Choroid plexus epithelial cell (primary cell): ENCODE measurements around the gene CCDC180.

ENCODE experiments used
- DNase-seq: peaks from one replicate; pipeline ENCODE4 v3.0.0-alpha.2; 2010; ENCODE audit warnings: low read depth
- H3K4me3 ChIP-seq: 2 replicates; pipeline ENCODE4 v1.5.1; 2011; ENCODE audit warnings: low read depth, mild to moderate bottlenecking, control low read depth, low read length, moderate library complexity
- TF ChIP-seq, protein P1 (sequence below): conservative IDR thresholded peaks from 2 replicates; pipeline ENCODE4 v1.5.1; 2011; ENCODE audit warnings: low read depth, mild to moderate bottlenecking, control low read depth, inconsistent platforms, low read length, moderate library complexity

CCDC180 gene

DNA sequence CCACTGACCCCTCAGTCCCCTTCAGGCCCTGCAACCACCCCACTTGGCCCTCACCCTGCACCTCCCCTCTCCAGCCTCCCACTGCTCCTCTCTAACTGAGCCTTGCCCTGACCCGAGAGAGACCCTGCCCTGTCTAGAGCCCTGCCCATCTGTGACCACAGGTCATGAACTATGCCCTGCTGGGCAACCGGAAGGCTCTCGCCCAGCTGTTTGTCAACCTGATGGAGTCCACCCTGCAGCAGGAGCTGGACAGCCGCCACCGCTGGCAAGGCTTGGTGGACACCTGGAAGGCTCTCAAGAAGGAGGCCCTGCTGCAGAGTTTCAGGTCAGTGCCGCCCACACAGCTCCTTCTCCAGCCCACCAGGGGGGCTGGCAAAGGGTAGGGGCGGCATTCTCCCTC lies 9.4 kb downstream of the CCDC180 start:
- TF ChIP-seq, protein P1, sequence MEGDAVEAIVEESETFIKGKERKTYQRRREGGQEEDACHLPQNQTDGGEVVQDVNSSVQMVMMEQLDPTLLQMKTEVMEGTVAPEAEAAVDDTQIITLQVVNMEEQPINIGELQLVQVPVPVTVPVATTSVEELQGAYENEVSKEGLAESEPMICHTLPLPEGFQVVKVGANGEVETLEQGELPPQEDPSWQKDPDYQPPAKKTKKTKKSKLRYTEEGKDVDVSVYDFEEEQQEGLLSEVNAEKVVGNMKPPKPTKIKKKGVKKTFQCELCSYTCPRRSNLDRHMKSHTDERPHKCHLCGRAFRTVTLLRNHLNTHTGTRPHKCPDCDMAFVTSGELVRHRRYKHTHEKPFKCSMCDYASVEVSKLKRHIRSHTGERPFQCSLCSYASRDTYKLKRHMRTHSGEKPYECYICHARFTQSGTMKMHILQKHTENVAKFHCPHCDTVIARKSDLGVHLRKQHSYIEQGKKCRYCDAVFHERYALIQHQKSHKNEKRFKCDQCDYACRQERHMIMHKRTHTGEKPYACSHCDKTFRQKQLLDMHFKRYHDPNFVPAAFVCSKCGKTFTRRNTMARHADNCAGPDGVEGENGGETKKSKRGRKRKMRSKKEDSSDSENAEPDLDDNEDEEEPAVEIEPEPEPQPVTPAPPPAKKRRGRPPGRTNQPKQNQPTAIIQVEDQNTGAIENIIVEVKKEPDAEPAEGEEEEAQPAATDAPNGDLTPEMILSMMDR: no peak
- no peak overlapping the region for H3K4me3 ChIP-seq
- DNase-seq: no peak

DNA sequence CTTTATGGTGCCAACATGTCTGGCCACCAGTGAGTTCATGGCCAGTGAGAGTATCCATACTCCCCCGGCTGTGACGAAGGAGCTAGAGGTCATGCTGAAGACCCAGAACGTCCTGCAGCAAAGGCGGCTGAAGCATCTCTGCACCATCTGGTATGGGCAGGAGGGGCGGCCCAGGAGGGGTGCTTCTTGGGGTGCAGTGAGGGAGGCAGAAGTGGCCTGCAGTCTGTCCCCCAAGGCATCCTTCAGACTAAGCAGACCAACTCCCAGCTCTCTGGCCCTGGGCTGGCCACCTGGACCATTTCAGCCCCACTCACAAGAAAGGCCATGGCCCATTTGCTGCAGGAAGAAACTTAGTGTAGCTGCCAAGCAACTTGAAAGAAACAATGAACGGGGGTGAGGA lies 11.0 kb downstream of the CCDC180 start:
- DNase-seq: no peak
- H3K4me3 ChIP-seq: no peak overlapping the region
- TF ChIP-seq, protein P1: no peak

DNA sequence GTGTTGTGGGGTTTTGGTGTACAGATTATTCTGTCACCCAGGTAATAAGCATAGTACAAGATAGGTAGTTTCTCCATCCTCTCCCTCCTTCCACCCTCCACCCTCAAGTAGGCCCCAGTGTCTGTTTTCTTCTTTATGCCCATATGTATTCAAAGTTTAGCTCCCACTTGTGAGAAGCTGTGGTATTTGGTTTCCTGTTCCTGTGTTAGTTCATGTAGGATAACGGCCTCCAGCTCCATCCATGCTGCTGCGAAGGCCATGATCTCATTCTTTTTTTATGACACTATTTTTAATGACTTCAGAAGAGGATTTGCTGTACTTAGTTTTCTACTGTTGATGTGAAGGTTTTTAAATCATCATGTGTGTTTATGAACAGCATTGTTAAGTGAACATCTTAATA lies 11.9 kb downstream of the CCDC180 start:
- no peak for DNase-seq
- no peak overlapping the region for H3K4me3 ChIP-seq
- TF ChIP-seq, protein P1: no peak

DNA sequence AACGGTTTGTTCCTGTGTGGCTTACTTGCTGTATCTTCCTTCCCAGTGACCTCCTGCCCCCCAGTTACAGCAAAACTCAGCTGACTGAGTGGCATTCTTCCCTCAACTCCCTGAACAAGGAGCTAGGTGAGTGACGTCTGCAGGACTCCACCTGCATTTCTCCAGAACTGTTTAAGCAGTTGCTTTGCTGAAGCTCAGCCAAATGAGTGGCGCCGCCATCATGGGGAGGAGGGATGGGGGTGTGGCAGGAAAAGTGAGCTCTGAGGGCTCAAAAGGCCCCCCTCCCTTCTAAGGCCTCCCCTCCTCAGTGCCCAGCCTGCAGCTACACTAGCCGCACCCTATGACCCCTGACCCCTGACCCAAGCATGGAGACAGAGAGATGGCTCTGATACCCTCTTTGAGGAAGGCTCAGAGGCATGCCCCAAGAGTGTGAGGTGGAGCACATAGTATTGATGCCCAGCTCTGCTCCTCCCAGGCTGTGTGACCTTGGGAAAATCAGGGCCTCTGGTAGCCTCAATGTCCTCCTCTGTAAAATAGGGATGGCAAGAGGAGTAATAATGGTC lies 12.7 kb downstream of the CCDC180 start:
- DNase-seq: no peak
- no peak overlapping the region for H3K4me3 ChIP-seq
- TF ChIP-seq, protein P1: no peak

DNA sequence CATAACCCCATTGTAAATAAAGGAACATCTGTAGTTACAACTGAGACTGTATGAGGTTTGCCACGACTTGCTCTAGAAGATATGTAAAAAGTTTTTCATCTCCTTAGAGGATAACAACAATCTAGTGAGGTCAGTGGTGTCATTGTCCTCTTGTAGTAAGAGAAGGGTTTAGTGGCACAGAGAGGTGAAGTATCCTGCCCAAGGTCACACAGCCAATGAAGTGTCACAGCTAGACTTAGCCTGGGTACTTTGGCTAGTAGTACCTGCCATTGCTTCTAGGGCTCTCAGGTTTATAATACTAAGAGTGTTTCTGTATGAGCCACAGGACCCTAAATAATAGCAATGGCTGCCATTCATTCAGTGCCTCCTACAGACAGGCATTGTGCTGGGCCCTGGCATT lies 13.8 kb downstream of the CCDC180 start:
- TF ChIP-seq, protein P1: no peak
- H3K4me3 ChIP-seq: no peak overlapping the region
- no peak for DNase-seq

DNA sequence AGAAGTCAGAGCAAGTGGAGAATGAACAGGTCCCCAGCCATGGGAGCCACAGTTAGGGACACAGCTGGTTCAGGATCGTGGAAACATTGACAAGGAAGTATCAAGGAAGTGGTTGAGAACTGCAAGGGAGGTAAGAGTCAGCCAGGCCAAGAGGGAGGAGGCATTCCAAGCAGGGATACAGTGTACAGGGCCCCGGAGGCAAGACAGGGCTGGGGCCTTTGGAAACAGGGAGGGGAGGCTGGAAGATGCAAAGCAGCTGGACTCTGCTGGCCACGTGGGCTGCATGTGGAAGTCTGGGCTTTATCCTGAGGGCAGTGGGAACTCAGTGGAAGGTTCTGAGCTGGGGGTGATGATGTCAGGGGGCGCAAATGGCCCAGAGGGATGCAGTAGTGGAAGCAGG lies 14.2 kb downstream of the CCDC180 start:
- TF ChIP-seq, protein P1: no peak
- H3K4me3 ChIP-seq: no peak overlapping the region
- DNase-seq: no peak

DNA sequence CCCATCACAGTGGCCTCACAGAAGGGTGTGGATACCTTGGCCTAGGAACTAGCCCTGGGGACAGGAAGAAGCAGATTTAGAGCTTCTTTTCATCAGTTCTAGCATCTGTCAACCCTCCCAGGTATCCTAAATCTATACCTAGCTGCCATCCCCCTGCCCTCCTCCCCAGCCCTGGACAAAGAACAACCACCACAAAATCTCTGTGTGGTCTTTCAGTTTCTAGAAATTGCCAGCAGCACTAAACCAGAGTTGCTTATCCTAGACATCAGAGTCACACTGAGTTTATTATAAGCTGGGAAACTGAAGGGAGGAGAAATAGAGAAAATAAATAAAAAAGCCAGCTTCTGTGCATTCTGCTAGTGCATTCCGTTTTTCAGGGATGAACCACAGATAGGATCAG lies 14.6 kb downstream of the CCDC180 start:
- TF ChIP-seq, protein P1: no peak
- no peak for DNase-seq
- H3K4me3 ChIP-seq: no peak overlapping the region
